ENCODE measurements around the gene DEDD2.
A peak's percentile ranks its signal among the peaks of the same experiment; 100 is the strongest.

Gene DEDD2

DNA sequence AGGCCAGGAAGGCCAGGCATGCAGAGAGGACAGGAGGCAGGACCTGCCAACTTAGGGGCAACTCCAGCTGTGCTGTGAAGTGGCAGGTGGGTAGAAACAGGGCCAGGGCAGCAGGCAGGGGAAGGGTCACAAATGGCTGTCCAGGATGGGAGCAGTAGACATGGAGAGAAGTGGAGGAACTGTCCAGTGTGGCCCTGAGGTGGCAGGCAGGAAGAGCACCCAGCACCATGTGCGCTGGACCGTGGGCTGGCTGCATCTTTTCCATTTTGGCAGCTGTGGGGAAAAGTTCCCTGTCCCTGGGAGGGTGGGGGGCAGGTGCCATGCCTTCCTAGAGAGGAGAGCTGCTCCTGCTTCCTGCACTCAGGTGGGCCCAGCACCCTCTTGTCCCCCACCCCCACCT is 13.8 kb downstream of the DEDD2 start:
- TF ChIP-seq POLR2A (IDR thresholded peaks at IDR 0.05; ENCODE audit: extremely low read depth, insufficient read length) (no peak), CTCF (IDR thresholded peaks at IDR 0.05; ENCODE audit: low read depth, low read length) (no peak), MAX (IDR thresholded peaks at IDR 0.05; ENCODE audit: low read depth, low read length) (no peak), MYC (IDR thresholded peaks at IDR 0.05; ENCODE audit: low read depth, low read length) (no peak)
- DNase-seq (ENCODE audit: low read depth) = no peak
- H3K4me3 ChIP-seq (ENCODE audit: low read depth, low read length) = no peak overlapping the region

DNA sequence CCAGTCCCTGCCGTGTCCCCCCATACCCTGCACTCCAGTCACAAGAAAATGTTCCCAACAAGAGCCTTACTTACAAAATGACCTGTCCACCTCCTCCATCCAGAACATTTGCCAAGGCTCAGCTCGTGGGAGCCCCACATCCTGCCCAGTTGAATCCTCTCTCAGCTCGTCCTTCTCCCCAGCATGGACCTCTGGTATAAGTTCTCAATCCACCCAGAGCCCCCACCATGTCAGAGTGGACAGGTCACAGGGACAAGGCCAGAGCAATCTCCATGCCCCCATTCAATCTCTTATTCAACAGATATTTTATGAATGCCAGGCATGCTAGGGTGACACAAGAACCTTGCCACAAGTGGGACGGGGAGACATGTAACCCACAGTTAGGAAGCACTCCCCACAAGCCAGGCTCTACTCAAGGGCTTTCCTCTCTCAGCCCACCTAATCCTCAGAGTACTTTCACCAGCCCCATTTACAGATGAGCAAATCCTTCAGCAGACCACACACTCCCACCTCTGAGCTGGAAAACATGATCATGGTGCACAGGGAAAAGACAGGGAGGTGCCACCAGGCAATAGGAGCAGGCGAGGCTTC is 15.1 kb downstream of the DEDD2 start:
- H3K4me3 ChIP-seq (ENCODE audit: low read depth, low read length) = peak overlapping the region; percentile 28
- no peak for TF ChIP-seq POLR2A (IDR thresholded peaks at IDR 0.05; ENCODE audit: extremely low read depth, insufficient read length)
- TF ChIP-seq MYC (IDR thresholded peaks at IDR 0.05; ENCODE audit: low read depth, low read length) = no peak
- TF ChIP-seq CTCF (IDR thresholded peaks at IDR 0.05; ENCODE audit: low read depth, low read length) = no peak
- TF ChIP-seq MAX (IDR thresholded peaks at IDR 0.05; ENCODE audit: low read depth, low read length) = no peak
- DNase-seq (ENCODE audit: low read depth) = peak; percentile 45

GRCh38 chr19:42201489-42202289 is 15.8 kb downstream of the DEDD2 start:
- peak overlapping the region; percentile 37 for H3K4me3 ChIP-seq (ENCODE audit: low read depth, low read length)
- TF ChIP-seq CTCF (IDR thresholded peaks at IDR 0.05; ENCODE audit: low read depth, low read length) (no peak), MYC (IDR thresholded peaks at IDR 0.05; ENCODE audit: low read depth, low read length) (peak; percentile 69), POLR2A (IDR thresholded peaks at IDR 0.05; ENCODE audit: extremely low read depth, insufficient read length) (no peak), MAX (IDR thresholded peaks at IDR 0.05; ENCODE audit: low read depth, low read length) (peak; percentile 46)
- peak; percentile 88 for DNase-seq (ENCODE audit: low read depth)

DNA sequence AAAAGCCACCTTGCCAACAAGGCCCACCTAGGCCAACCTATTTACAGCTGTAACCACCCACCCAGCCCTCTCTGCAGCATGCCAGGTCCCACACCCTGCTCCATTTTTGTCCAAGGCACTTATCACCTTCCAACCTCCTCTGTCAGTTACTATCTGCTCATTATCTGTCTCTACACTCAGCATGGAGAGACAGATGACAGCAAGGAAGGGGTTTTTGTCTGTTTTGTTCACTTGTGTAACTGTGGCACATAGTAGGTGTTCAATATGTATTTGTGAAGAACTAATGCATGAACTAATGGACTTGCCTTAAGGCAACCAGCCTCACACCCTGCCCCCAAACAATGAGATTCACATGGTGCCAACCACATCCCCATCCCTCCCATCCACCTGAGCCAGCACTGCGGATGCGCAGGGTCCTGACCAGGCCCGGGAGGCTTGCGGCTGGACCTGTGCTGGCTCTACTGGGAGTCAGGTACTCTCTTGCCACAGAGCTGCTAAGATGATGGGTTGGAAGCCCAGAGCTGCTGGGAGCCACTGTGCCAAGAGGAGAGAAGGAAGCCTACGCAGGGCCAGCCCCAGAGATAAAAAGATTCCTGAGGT is 17.3 kb downstream of the DEDD2 start:
- H3K4me3 ChIP-seq (ENCODE audit: low read depth, low read length) = peak overlapping the region; percentile 32
- DNase-seq (ENCODE audit: low read depth) = no peak
- no peak for TF ChIP-seq MYC (IDR thresholded peaks at IDR 0.05; ENCODE audit: low read depth, low read length)
- no peak for TF ChIP-seq CTCF (IDR thresholded peaks at IDR 0.05; ENCODE audit: low read depth, low read length)
- TF ChIP-seq MAX (IDR thresholded peaks at IDR 0.05; ENCODE audit: low read depth, low read length) = no peak
- no peak for TF ChIP-seq POLR2A (IDR thresholded peaks at IDR 0.05; ENCODE audit: extremely low read depth, insufficient read length)

GRCh38 chr19:42199440-42200115 is 17.9 kb downstream of the DEDD2 start:
- peak overlapping the region; percentile 32 for H3K4me3 ChIP-seq (ENCODE audit: low read depth, low read length)
- peak; percentile 95 for DNase-seq (ENCODE audit: low read depth)
- TF ChIP-seq MAX (IDR thresholded peaks at IDR 0.05; ENCODE audit: low read depth, low read length) (peak; percentile 63), CTCF (IDR thresholded peaks at IDR 0.05; ENCODE audit: low read depth, low read length) (peak; percentile 71), MYC (IDR thresholded peaks at IDR 0.05; ENCODE audit: low read depth, low read length) (no peak)

Measured in NB4 (cell line).